ENCODE measurements around the gene CXCR5.
A peak's percentile ranks its signal among the peaks of the same experiment; 100 is the strongest.

Gene CXCR5

GRCh38 chr11:118877487-118878162, 6.1 kb upstream of the CXCR5 start:
- no peak overlapping the region for H3K4me3 ChIP-seq (ENCODE audit: low read length in 2 of 2)
- H3K36me3 ChIP-seq (ENCODE audit: control insufficient read depth in 2 of 2, insufficient read depth in 2 of 2, low read length in 2 of 2): no peaks in the 10 kb centered on the region
- no peaks in the 10 kb centered on the region for H3K9me3 ChIP-seq (ENCODE audit: control insufficient read depth in 2 of 2, low read length in 2 of 2)
- no peaks in the 10 kb centered on the region for H3K4me1 ChIP-seq (ENCODE audit: control insufficient read depth, insufficient read depth, low read length)
- no peak overlapping the region for H3K9ac ChIP-seq (ENCODE audit: low read length in 2 of 2)
- no peak overlapping the region for H3K27ac ChIP-seq (ENCODE audit: low read length)
- H3K27me3 ChIP-seq (ENCODE audit: control insufficient read depth in 1 of 2, insufficient read depth in 2 of 2, low read length in 2 of 2): no peaks in the 10 kb centered on the region

DNA sequence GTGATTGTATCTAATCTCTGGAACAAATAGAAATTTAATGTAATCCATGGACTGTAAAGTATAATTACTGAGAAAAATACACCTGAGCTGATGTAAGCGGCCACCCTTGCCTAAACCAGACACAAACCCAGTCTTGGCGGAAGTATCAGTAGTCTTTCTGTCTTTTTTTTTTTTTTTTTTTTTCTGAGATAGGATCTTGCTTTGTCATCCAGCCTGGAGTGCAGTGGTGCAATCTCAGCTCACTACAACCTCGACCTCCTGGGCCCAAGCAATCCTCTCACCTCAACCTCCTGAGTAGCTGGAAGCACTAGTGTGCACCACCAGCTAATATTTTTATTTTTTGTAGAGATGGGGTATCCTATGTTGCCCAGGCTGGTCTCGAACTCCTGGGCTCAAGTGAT, 5.5 kb upstream of the CXCR5 start:
- H3K9me3 ChIP-seq (ENCODE audit: control insufficient read depth in 2 of 2, low read length in 2 of 2): no peaks in the 10 kb centered on the region
- H3K27me3 ChIP-seq (ENCODE audit: control insufficient read depth in 1 of 2, insufficient read depth in 2 of 2, low read length in 2 of 2): no peaks in the 10 kb centered on the region
- H3K4me1 ChIP-seq (ENCODE audit: control insufficient read depth, insufficient read depth, low read length): no peaks in the 10 kb centered on the region
- no peak overlapping the region for H3K4me3 ChIP-seq (ENCODE audit: low read length in 2 of 2)
- no peaks in the 10 kb centered on the region for H3K36me3 ChIP-seq (ENCODE audit: control insufficient read depth in 2 of 2, insufficient read depth in 2 of 2, low read length in 2 of 2)
- H3K27ac ChIP-seq (ENCODE audit: low read length): no peak overlapping the region
- no peak overlapping the region for H3K9ac ChIP-seq (ENCODE audit: low read length in 2 of 2)

- peaks cover 7% of the 10 kb centered on the region for H3K4me1 ChIP-seq (ENCODE audit: control insufficient read depth, insufficient read depth, low read length)
- H3K27ac ChIP-seq (ENCODE audit: low read length): no peak overlapping the region
- no peak overlapping the region for H3K4me3 ChIP-seq (ENCODE audit: low read length in 2 of 2)
- no peaks in the 10 kb centered on the region for H3K27me3 ChIP-seq (ENCODE audit: control insufficient read depth in 1 of 2, insufficient read depth in 2 of 2, low read length in 2 of 2)
- H3K9me3 ChIP-seq (ENCODE audit: control insufficient read depth in 2 of 2, low read length in 2 of 2): no peaks in the 10 kb centered on the region
- no peaks in the 10 kb centered on the region for H3K36me3 ChIP-seq (ENCODE audit: control insufficient read depth in 2 of 2, insufficient read depth in 2 of 2, low read length in 2 of 2)
- H3K9ac ChIP-seq (ENCODE audit: low read length in 2 of 2): no peak overlapping the region
Measured at GRCh38 chr11:118881228-118881627, 2.5 kb upstream of the CXCR5 start.

GRCh38 chr11:118882491-118882890, 1.2 kb upstream of the CXCR5 start:
- Histone ChIP-seq H3K4me1 (ENCODE audit: control insufficient read depth, insufficient read depth, low read length) (peaks cover 18% of the 10 kb centered on the region), H3K4me3 (ENCODE audit: low read length in 2 of 2) (no peak overlapping the region), H3K27ac (ENCODE audit: low read length) (no peak overlapping the region), H3K9me3 (ENCODE audit: control insufficient read depth in 2 of 2, low read length in 2 of 2) (no peaks in the 10 kb centered on the region), H3K9ac (ENCODE audit: low read length in 2 of 2) (no peak overlapping the region), H3K27me3 (ENCODE audit: control insufficient read depth in 1 of 2, insufficient read depth in 2 of 2, low read length in 2 of 2) (no peaks in the 10 kb centered on the region), H3K36me3 (ENCODE audit: control insufficient read depth in 2 of 2, insufficient read depth in 2 of 2, low read length in 2 of 2) (no peaks in the 10 kb centered on the region)

GRCh38 chr11:118883004-118883367, 706 bp upstream of the CXCR5 start:
- no peaks in the 10 kb centered on the region for H3K36me3 ChIP-seq (ENCODE audit: control insufficient read depth in 2 of 2, insufficient read depth in 2 of 2, low read length in 2 of 2)

DNA sequence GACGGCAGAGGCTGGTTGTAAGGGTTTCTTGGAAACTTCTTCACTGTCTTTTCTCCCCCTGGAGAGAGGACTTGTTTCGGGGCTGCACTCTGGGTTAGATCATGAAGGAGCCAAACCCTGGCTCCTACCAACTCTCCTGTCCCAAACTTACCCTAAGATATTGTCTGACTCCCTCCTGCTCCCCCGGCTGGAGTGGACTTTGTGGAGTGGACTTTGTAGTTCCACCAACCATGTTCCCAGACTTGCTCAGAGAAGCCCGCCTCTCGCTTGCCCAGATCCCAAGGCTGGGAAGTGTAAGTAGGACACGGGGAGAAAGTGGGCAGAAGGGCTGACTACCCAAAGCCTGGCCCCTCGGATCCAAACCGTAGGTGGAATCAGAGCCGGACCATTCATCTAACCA, 1.2 kb downstream of the CXCR5 start:
- no peaks in the 10 kb centered on the region for H3K9me3 ChIP-seq (ENCODE audit: control insufficient read depth in 2 of 2, low read length in 2 of 2)
- H3K36me3 ChIP-seq (ENCODE audit: control insufficient read depth in 2 of 2, insufficient read depth in 2 of 2, low read length in 2 of 2): no peaks in the 10 kb centered on the region
- no peak overlapping the region for H3K4me3 ChIP-seq (ENCODE audit: low read length in 2 of 2)
- peaks cover 42% of the 10 kb centered on the region for H3K4me1 ChIP-seq (ENCODE audit: control insufficient read depth, insufficient read depth, low read length)
- H3K9ac ChIP-seq (ENCODE audit: low read length in 2 of 2): no peak overlapping the region
- no peaks in the 10 kb centered on the region for H3K27me3 ChIP-seq (ENCODE audit: control insufficient read depth in 1 of 2, insufficient read depth in 2 of 2, low read length in 2 of 2)
- peak overlapping the region; percentile 98 for H3K27ac ChIP-seq (ENCODE audit: low read length)

More at GRCh38 chr11:118883004-118883367, 706 bp upstream of the CXCR5 start:
- peaks cover 23% of the 10 kb centered on the region for H3K4me1 ChIP-seq (ENCODE audit: control insufficient read depth, insufficient read depth, low read length)
- no peak overlapping the region for H3K4me3 ChIP-seq (ENCODE audit: low read length in 2 of 2)
- no peaks in the 10 kb centered on the region for H3K27me3 ChIP-seq (ENCODE audit: control insufficient read depth in 1 of 2, insufficient read depth in 2 of 2, low read length in 2 of 2)
- no peaks in the 10 kb centered on the region for H3K9me3 ChIP-seq (ENCODE audit: control insufficient read depth in 2 of 2, low read length in 2 of 2)
- no peak overlapping the region for H3K9ac ChIP-seq (ENCODE audit: low read length in 2 of 2)
- no peak overlapping the region for H3K27ac ChIP-seq (ENCODE audit: low read length)

GRCh38 chr11:118885319-118885718, 1.6 kb downstream of the CXCR5 start:
- Histone ChIP-seq H3K9ac (ENCODE audit: low read length in 2 of 2) (no peak overlapping the region), H3K27ac (ENCODE audit: low read length) (peak overlapping the region; percentile 98), H3K4me3 (ENCODE audit: low read length in 2 of 2) (peak overlapping the region in 1 of 2 donors; percentile 78), H3K27me3 (ENCODE audit: control insufficient read depth in 1 of 2, insufficient read depth in 2 of 2, low read length in 2 of 2) (no peaks in the 10 kb centered on the region), H3K9me3 (ENCODE audit: control insufficient read depth in 2 of 2, low read length in 2 of 2) (no peaks in the 10 kb centered on the region), H3K4me1 (ENCODE audit: control insufficient read depth, insufficient read depth, low read length) (peaks cover 46% of the 10 kb centered on the region), H3K36me3 (ENCODE audit: control insufficient read depth in 2 of 2, insufficient read depth in 2 of 2, low read length in 2 of 2) (no peaks in the 10 kb centered on the region)

GRCh38 chr11:118885831-118886565, 2.3 kb downstream of the CXCR5 start:
- Histone ChIP-seq H3K9me3 (ENCODE audit: control insufficient read depth in 2 of 2, low read length in 2 of 2) (no peaks in the 10 kb centered on the region), H3K4me3 (ENCODE audit: low read length in 2 of 2) (peak overlapping the region; percentile 78 to 82), H3K9ac (ENCODE audit: low read length in 2 of 2) (no peak overlapping the region), H3K27me3 (ENCODE audit: control insufficient read depth in 1 of 2, insufficient read depth in 2 of 2, low read length in 2 of 2) (no peaks in the 10 kb centered on the region), H3K36me3 (ENCODE audit: control insufficient read depth in 2 of 2, insufficient read depth in 2 of 2, low read length in 2 of 2) (no peaks in the 10 kb centered on the region), H3K4me1 (ENCODE audit: control insufficient read depth, insufficient read depth, low read length) (peaks cover 46% of the 10 kb centered on the region), H3K27ac (ENCODE audit: low read length) (peak overlapping the region; percentile 98)

DNA sequence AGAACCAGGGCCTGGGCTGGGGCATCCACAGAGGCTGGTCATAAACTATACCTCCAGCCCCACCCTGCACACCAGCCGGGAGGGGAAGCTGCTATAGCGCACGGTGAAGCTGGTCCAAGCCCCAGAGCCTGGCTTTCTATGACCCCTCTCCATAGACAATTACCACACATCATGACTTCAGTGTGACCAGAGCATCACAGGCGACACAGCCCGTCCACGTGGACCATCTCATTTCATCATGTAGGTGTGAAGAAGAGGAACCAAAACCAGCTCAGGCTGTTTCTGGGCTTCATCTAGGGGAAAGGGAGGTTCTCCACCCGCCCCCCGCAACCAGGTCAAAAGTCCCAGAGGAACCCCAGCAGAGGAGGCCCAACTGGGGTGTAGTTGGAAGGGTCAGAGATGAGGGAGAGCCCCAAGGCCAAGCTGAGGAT, 3.0 kb downstream of the CXCR5 start:
- H3K27me3 ChIP-seq (ENCODE audit: control insufficient read depth in 1 of 2, insufficient read depth in 2 of 2, low read length in 2 of 2): no peaks in the 10 kb centered on the region
- peak overlapping the region; percentile 98 for H3K27ac ChIP-seq (ENCODE audit: low read length)
- H3K4me3 ChIP-seq (ENCODE audit: low read length in 2 of 2): peak overlapping the region; percentile 78 to 82
- peaks cover 46% of the 10 kb centered on the region for H3K4me1 ChIP-seq (ENCODE audit: control insufficient read depth, insufficient read depth, low read length)
- H3K9ac ChIP-seq (ENCODE audit: low read length in 2 of 2): peak overlapping the region; percentile 84 to 93
- no peaks in the 10 kb centered on the region for H3K36me3 ChIP-seq (ENCODE audit: control insufficient read depth in 2 of 2, insufficient read depth in 2 of 2, low read length in 2 of 2)
- no peaks in the 10 kb centered on the region for H3K9me3 ChIP-seq (ENCODE audit: control insufficient read depth in 2 of 2, low read length in 2 of 2)

GRCh38 chr11:118887206-118887605, 3.5 kb downstream of the CXCR5 start:
- H3K36me3 ChIP-seq (ENCODE audit: control insufficient read depth in 2 of 2, insufficient read depth in 2 of 2, low read length in 2 of 2): no peaks in the 10 kb centered on the region
- peaks cover 46% of the 10 kb centered on the region for H3K4me1 ChIP-seq (ENCODE audit: control insufficient read depth, insufficient read depth, low read length)
- no peaks in the 10 kb centered on the region for H3K9me3 ChIP-seq (ENCODE audit: control insufficient read depth in 2 of 2, low read length in 2 of 2)
- peak overlapping the region; percentile 84 to 93 for H3K9ac ChIP-seq (ENCODE audit: low read length in 2 of 2)
- peak overlapping the region; percentile 78 to 82 for H3K4me3 ChIP-seq (ENCODE audit: low read length in 2 of 2)
- peak overlapping the region; percentile 98 for H3K27ac ChIP-seq (ENCODE audit: low read length)
- no peaks in the 10 kb centered on the region for H3K27me3 ChIP-seq (ENCODE audit: control insufficient read depth in 1 of 2, insufficient read depth in 2 of 2, low read length in 2 of 2)

DNA sequence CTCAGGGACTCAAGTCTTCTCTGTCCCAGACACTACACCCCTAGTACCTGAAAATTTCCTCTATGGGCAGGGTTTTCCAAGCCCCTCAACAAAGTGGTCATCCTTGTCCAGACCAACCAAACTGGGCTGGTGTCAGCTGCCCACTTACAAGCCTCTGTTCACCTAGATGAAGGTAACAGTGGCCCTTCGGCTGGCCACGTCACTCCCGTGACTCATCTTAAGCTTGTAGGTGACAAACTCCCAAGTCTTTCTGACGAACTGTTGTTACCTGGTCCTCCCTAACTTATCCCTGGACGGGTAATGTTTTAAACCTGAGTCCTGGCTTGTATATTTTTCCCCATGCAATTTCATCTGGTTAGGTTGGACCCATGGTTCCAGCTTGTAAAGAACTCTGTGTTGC, 4.7 kb downstream of the CXCR5 start:
- Histone ChIP-seq H3K4me1 (ENCODE audit: control insufficient read depth, insufficient read depth, low read length) (peaks cover 46% of the 10 kb centered on the region), H3K27ac (ENCODE audit: low read length) (peak overlapping the region; percentile 98), H3K36me3 (ENCODE audit: control insufficient read depth in 2 of 2, insufficient read depth in 2 of 2, low read length in 2 of 2) (peaks cover 0 to under 1% of the 10 kb centered on the region in 2 donors), H3K9ac (ENCODE audit: low read length in 2 of 2) (peak overlapping the region; percentile 74 to 84), H3K4me3 (ENCODE audit: low read length in 2 of 2) (peak overlapping the region; percentile 29 to 78), H3K27me3 (ENCODE audit: control insufficient read depth in 1 of 2, insufficient read depth in 2 of 2, low read length in 2 of 2) (no peaks in the 10 kb centered on the region), H3K9me3 (ENCODE audit: control insufficient read depth in 2 of 2, low read length in 2 of 2) (no peaks in the 10 kb centered on the region)

Measured in stomach smooth muscle (tissue), 2 donors.